ENCODE results near the gene MED27. TPM values are rescaled to one million over a fixed set of nuclear protein-coding genes. Genes with fewer than 3 reads are reported as not detected.
A peak's percentile ranks its signal among the peaks of the same experiment; 100 is the strongest.

Gene MED27
- total and polyA plus RNA-seq, 2 of the 4 experiments (the other 2 are of a cell fraction) = 50.2 to 63.4 TPM

- Histone ChIP-seq H2BK20ac (ENCODE audit: low read depth, low read length) (no peak overlapping the region), H2BK15ac (ENCODE audit: low read depth, low read length) (no peak overlapping the region), H3K27ac (ENCODE audit: insufficient read depth, low read length) (no peak overlapping the region), H3K9me3 (ENCODE audit: control insufficient read depth, insufficient read depth, low read length) (no peaks in the 10 kb centered on the region), H3K4ac (ENCODE audit: low read depth, low read length) (no peak overlapping the region), H3K18ac (ENCODE audit: low read depth, low read length) (no peak overlapping the region), H4K20me1 (ENCODE audit: insufficient read depth, low read length) (peaks cover 57% of the 10 kb centered on the region), H2AK9ac (replicated peaks; ENCODE audit: low read depth, low read length, poor library complexity) (no peak overlapping the region), H3K9me1 (ENCODE audit: insufficient read depth, low read length) (peaks cover 26% of the 10 kb centered on the region), H3K4me2 (ENCODE audit: low read depth, low read length) (no peak overlapping the region), H3K56ac (ENCODE audit: extremely low read depth, insufficient read depth, low read length) (no peak overlapping the region), H3K23ac (ENCODE audit: low read depth, low read length) (no peak overlapping the region), H4K5ac (ENCODE audit: low read depth, low read length) (no peak overlapping the region), H3K14ac (replicated peaks; ENCODE audit: low read depth, low read length) (no peak overlapping the region), H3K79me1 (ENCODE audit: low read depth in 1 of 2, low read length in 2 of 2) (peaks cover 53 to 87% of the 10 kb centered on the region in 2 experiments), H2AFZ (replicated peaks; ENCODE audit: low read length, poor library complexity) (no peak overlapping the region), H3K27me3 (ENCODE audit: control insufficient read depth, insufficient read depth, low read length) (no peaks in the 10 kb centered on the region), H3K9ac (ENCODE audit: low read depth, low read length) (no peak overlapping the region), H2AK5ac (ENCODE audit: low read depth, low read length) (no peak overlapping the region), H4K8ac (ENCODE audit: low read depth in 2 of 2, low read length in 2 of 2) (no peak overlapping the region), H2BK5ac (ENCODE audit: low read depth, low read length, poor library complexity, severe bottlenecking) (no peak overlapping the region), H3K36me3 (ENCODE audit: control insufficient read depth, insufficient read depth, low read length) (peaks cover 22% of the 10 kb centered on the region), H3K4me1 (ENCODE audit: control insufficient read depth, insufficient read depth, low read length) (peaks cover 11% of the 10 kb centered on the region), H3K4me3 (ENCODE audit: insufficient read depth, low read depth, low read length) (no peak overlapping the region), H4K91ac (ENCODE audit: insufficient read depth, low read depth, low read length) (no peak overlapping the region), H2BK120ac (ENCODE audit: low read depth, low read length) (no peak overlapping the region)
- in situ Hi-C loops (cut with MboI; ENCODE audit: low sequenced_read_pairs) = no loop called here
- 95% methylated on average over 9 of the region's 16 CpGs; no CpG with 5 or more reads in 1 of the 2 experiments for WGBS, 2 experiments (ENCODE audit: extremely low coverage in 2 of 2, insufficient read length in 1 of 2)
- intact Hi-C loops (cut with micrococcal nuclease) = no loop called here
- no peak for ATAC-seq (ENCODE audit: low read depth)
- ChIA-PET POLR2A (ENCODE audit: unreplicated experiment) (no interaction called here), CTCF (no interaction called here)
- no peak for DNase-seq
- BruUV-seq (replicated peaks) = no TSS peak
- dilution Hi-C loops (cut with HindIII; ENCODE audit: low sequenced_read_pairs, unreplicated experiment) = no loop called here
- TF ChIP-seq CEBPB (IDR thresholded peaks at IDR 0.05; ENCODE audit: low read depth, low read length) (peak; percentile 54), MXI1 (IDR thresholded peaks at IDR 0.05; ENCODE audit: borderline replicate concordance, low read depth, low read length) (no peak)
These were observed 7.7 kb downstream of the MED27 start for GRCh38 chr9:132071847-132072507.
